Measurements from ENCODE around the gene ZBTB32.
A peak's percentile ranks its signal among the peaks of the same experiment; 100 is the strongest.

Gene ZBTB32

GRCh38 chr19:35703343-35703742, 1.0 kb upstream of the ZBTB32 start:
- peak overlapping the region; percentile 96 for H3K4me2 ChIP-seq (ENCODE audit: low read length)

DNA sequence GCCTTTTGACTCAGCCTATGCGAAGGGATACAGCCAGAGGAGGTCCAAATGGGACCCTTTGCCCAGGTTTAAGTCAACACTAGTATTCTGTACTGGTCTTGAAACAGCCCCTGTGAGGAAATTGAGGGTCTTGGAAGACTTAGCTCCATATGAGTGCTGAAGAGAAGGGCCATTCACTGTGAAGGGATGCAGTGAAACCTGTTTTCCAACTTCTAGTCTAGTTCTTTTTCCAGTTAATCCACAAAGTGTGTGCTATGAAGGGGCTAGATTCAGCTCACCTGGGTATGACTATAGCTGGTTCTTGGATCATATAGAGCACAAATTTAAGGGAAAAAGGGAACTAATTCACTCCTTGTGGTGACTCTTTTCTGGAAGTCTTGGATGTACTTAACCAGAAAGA, 4.0 kb downstream of the ZBTB32 start:
- peaks cover 22% of the 10 kb centered on the region for H3K4me1 ChIP-seq (ENCODE audit: control insufficient read depth, low read length)
- no peaks in the 10 kb centered on the region for H3F3A ChIP-seq (ENCODE audit: control insufficient read depth, insufficient read depth)
- H3K36me3 ChIP-seq (ENCODE audit: control insufficient read depth, low read length), result no peaks in the 10 kb centered on the region
- H3K27me3 ChIP-seq (ENCODE audit: control insufficient read depth, low read length), result peaks cover 23% of the 10 kb centered on the region
- no peaks in the 10 kb centered on the region for H3K9me3 ChIP-seq (ENCODE audit: control insufficient read depth, insufficient read depth, low read length)
- no peak overlapping the region for H3K4me2 ChIP-seq (ENCODE audit: low read length)
- TF ChIP-seq CTCF (IDR thresholded peaks at IDR 0.05; ENCODE audit: low read depth, low read length, poor library complexity, severe bottlenecking), result no peak
- no peaks in the 10 kb centered on the region for H3K9me2 ChIP-seq (replicated peaks; ENCODE audit: control insufficient read depth, low read length)
- no peak overlapping the region for H3K4me3 ChIP-seq (ENCODE audit: low read length)
- no peaks in the 10 kb centered on the region for H4K20me1 ChIP-seq (ENCODE audit: control insufficient read depth, insufficient read depth, low read depth, low read length)
- H3K27ac ChIP-seq (ENCODE audit: low read depth, low read length), result no peak overlapping the region
- H3K79me2 ChIP-seq (ENCODE audit: control insufficient read depth, low read length), result no peaks in the 10 kb centered on the region

More at GRCh38 chr19:35703343-35703742, 1.0 kb upstream of the ZBTB32 start:
- Histone ChIP-seq H3K79me2 (ENCODE audit: control insufficient read depth, low read length) (no peaks in the 10 kb centered on the region), H3K9me2 (replicated peaks; ENCODE audit: control insufficient read depth, low read length) (no peaks in the 10 kb centered on the region), H3K4me1 (ENCODE audit: control insufficient read depth, low read length) (peaks cover 5% of the 10 kb centered on the region), H3K36me3 (ENCODE audit: control insufficient read depth, low read length) (no peaks in the 10 kb centered on the region), H3K4me3 (ENCODE audit: low read length) (no peak overlapping the region), H3K27me3 (ENCODE audit: control insufficient read depth, low read length) (peaks cover 4% of the 10 kb centered on the region; the same call in 1 of the 2 replicates), H4K20me1 (ENCODE audit: control insufficient read depth, insufficient read depth, low read depth, low read length) (no peaks in the 10 kb centered on the region), H3F3A (ENCODE audit: control insufficient read depth, insufficient read depth) (no peaks in the 10 kb centered on the region), H3K9me3 (ENCODE audit: control insufficient read depth, insufficient read depth, low read length) (no peaks in the 10 kb centered on the region), H3K27ac (ENCODE audit: low read depth, low read length) (no peak overlapping the region)
- TF ChIP-seq CTCF (IDR thresholded peaks at IDR 0.05; ENCODE audit: low read depth, low read length, poor library complexity, severe bottlenecking) (no peak), EZH2phosphoT487 (IDR thresholded peaks at IDR 0.05; ENCODE audit: borderline replicate concordance, low read length) (no peak)

- Histone ChIP-seq H3K9me2 (replicated peaks; ENCODE audit: control insufficient read depth, low read length) (no peaks in the 10 kb centered on the region), H3F3A (ENCODE audit: control insufficient read depth, insufficient read depth) (no peaks in the 10 kb centered on the region), H4K20me1 (ENCODE audit: control insufficient read depth, insufficient read depth, low read depth, low read length) (no peaks in the 10 kb centered on the region), H3K4me2 (ENCODE audit: low read length) (no peak overlapping the region), H3K4me1 (ENCODE audit: control insufficient read depth, low read length) (peaks cover 30% of the 10 kb centered on the region), H3K79me2 (ENCODE audit: control insufficient read depth, low read length) (peaks cover 3% of the 10 kb centered on the region; the same call in 1 of the 2 replicates), H3K27ac (ENCODE audit: low read depth, low read length) (no peak overlapping the region), H3K36me3 (ENCODE audit: control insufficient read depth, low read length) (no peaks in the 10 kb centered on the region), H3K9me3 (ENCODE audit: control insufficient read depth, insufficient read depth, low read length) (no peaks in the 10 kb centered on the region), H3K27me3 (ENCODE audit: control insufficient read depth, low read length) (peaks cover 23% of the 10 kb centered on the region), H3K4me3 (ENCODE audit: low read length) (no peak overlapping the region)
- TF ChIP-seq CTCF (IDR thresholded peaks at IDR 0.05; ENCODE audit: low read depth, low read length, poor library complexity, severe bottlenecking), result no peak
- no peak for TF ChIP-seq EZH2phosphoT487 (IDR thresholded peaks at IDR 0.05; ENCODE audit: borderline replicate concordance, low read length)
These were observed 6.7 kb downstream of the ZBTB32 start for GRCh38 chr19:35710784-35711723.
